Adrenal gland (tissue), 19 donors: ENCODE results near the gene SSH2. TPM values are rescaled to one million over a fixed set of nuclear protein-coding genes. Genes with fewer than 3 reads are reported as not detected.

ENCODE experiments used
- DNase-seq, 7 donors: peaks; one replicate each; pipeline ENCODE4 v3.0.0-alpha.2; 2019 to 2020
- H3K27ac ChIP-seq, 5 donors: fragments of 200-600 bp; sonication (generic) in 4 of 5; 1 replicate in 3 of 5; 2 replicates in 2 of 5; pipeline versions ENCODE4 v1.5.1 to v1.8.0; 2016 to 2020; ENCODE audit warnings: mild to moderate bottlenecking in 1 of 5
- H3K27me3 ChIP-seq: fragments of 200-600 bp; 2 replicates; pipeline ENCODE4 v1.8.0; 2021
- H3K36me3 ChIP-seq, 2 donors: fragments of 200-600 bp; replicated peaks in 1 of 2; 1 replicate in 1 of 2; 2 replicates in 1 of 2; pipeline versions ENCODE4 v1.5.1 to v1.8.0; 2018 to 2022
- H3K4me1 ChIP-seq, 2 donors: fragments of 200-600 bp; replicated peaks in 1 of 2; 1 replicate in 1 of 2; 2 replicates in 1 of 2; pipeline versions ENCODE4 v1.5.1 to v1.8.0; 2018 to 2021
- H3K4me3 ChIP-seq, 4 donors: fragments of 200-600 bp; sonication (generic) in 3 of 4; one replicate each; pipeline ENCODE4 v1.5.1; 2016 to 2018
- H3K9me3 ChIP-seq, 3 donors: fragments of 200-600 bp; sonication (generic) in 1 of 3; replicated peaks in 1 of 3; 1 replicate in 2 of 3; 2 replicates in 1 of 3; pipeline versions ENCODE4 v1.5.1 to v1.8.0; 2016 to 2021
- POLR2A ChIP-seq, 2 donors: fragments of 450-650 bp; IDR thresholded peaks; one replicate each; pipeline ENCODE4 v1.6.1; 2017; ENCODE audit warnings: antibody characterized with exemption in 2 of 2, mild to moderate bottlenecking in 2 of 2, moderate library complexity in 1 of 2
- WGBS, 4 donors: extraction: QIAGEN DNeasy Blood & Tissue Kit in 2 of 4; methylation state at CpG; one replicate each; pipeline versions ENCODE4 v1.1.5 to v1.1.7; 2013 to 2017; 5-methylcytosine and 5-hydroxymethylcytosine counted together
- intact Hi-C, 2 donors: fragments of 100-400 bp; cut with DNase I; formaldehyde crosslinking; loops; one replicate each; pipeline versions ENCODE4 v1.14.1 to v1.15.0; 2022 to 2023
- long read RNA-seq, 10 donors: library from polyadenylated mRNA in 3 of 10; unstranded in 2 of 10; stranded (forward) in 1 of 10; transcript quantifications; one replicate each; pipeline ENCODE4 v2.0.0 and lab custom pipeline, GENCODE V29; 2021 to 2026
- polyA plus RNA-seq, 3 donors: library from polyadenylated mRNA; stranded (reverse); fragments of 200-250 nt in 2 of 3; fragments of 350-450 nt in 1 of 3; fragmentation: Illumina TruSeq in 1 of 3; extraction: RNeasy Lipid Tissue Mini Kit (QIAGEN cat#74804) in 1 of 3; gene quantifications; one replicate each; pipeline ENCODE4 v1.2.3, GENCODE V29; 2013 to 2014
- total RNA-seq, 9 donors: library from RNA; depleted of rRNA in 4 of 9; stranded (reverse); fragments of >200 nt in 4 of 9; fragments of 120-200 nt in 1 of 9; fragmentation: NEBNext Ultra II Directional in 1 of 9; extraction: Animal tissue kit (Norgen Biotek cat#: 25700) in 1 of 9; gene quantifications; one replicate each; pipeline versions ENCODE4 v1.1.0 to v1.2.4, GENCODE V29; 2013 to 2023
- TF ChIP-seq, protein P1 (sequence below), 6 experiments: fragments of 450-650 bp in 4 of 6; fragments of 200-600 bp in 2 of 6; sonication (generic) in 1 of 6; IDR thresholded peaks; 1 replicate in 5 of 6; 2 replicates in 1 of 6; pipeline versions ENCODE4 v1.5.1 to v1.8.0; 2016 to 2021; ENCODE audit warnings: antibody characterized with exemption in 6 of 6, mild to moderate bottlenecking in 2 of 6, moderate library complexity in 1 of 6
- donor health status: healthy with polysubstance abuse.
- donor health status: Bipolar disorder and iron deficiency.
- donor health status: DM: yes; HTN: yes; CAD: no.
- donor health status: DM: no; HTN: no; CAD: no.
- donor health status: DM: no; HTN: no; CAD: no.
- donor health status: DM: yes; HTN: yes; CAD: no.

The SSH2 gene
- total RNA-seq, result 10 to 100 TPM in 8 of 9 donors, 1 to 10 TPM in 1; 7.6 to 35.8 (median 21.9) TPM
- 10 to 100 TPM in 2 of 3 donors, 1 to 10 TPM in 1; 8.1 to 13.1 (median 12.4) TPM for polyA plus RNA-seq
- long read RNA-seq, donor 1, full-length matches to known transcripts, result 3 of 3 reads
- long read RNA-seq, donor 1, partial matches to known transcripts, result 0 of 3 reads
- long read RNA-seq, donor 1, other reads (novel, unspliced or antisense), result 0 of 3 reads
- long read RNA-seq, donor 2, partial matches to known transcripts, result 0 of 4 reads
- long read RNA-seq, donor 2, other reads (novel, unspliced or antisense), result 0 of 4 reads
- long read RNA-seq, donor 3, full-length matches to known transcripts, result 4 of 4 reads
- long read RNA-seq, donor 3, partial matches to known transcripts, result 0 of 4 reads
- long read RNA-seq, donor 3, other reads (novel, unspliced or antisense), result 0 of 4 reads
- long read RNA-seq, donor 4, partial matches to known transcripts, result 0 of 2 reads
- long read RNA-seq, donor 4, other reads (novel, unspliced or antisense), result 1 of 2 reads
- long read RNA-seq, donor 5, partial matches to known transcripts, result 0 of 3 reads
- long read RNA-seq, donor 5, other reads (novel, unspliced or antisense), result 1 of 3 reads
- long read RNA-seq, donor 6, partial matches to known transcripts, result 0 of 2 reads
- long read RNA-seq, donor 6, other reads (novel, unspliced or antisense), result 1 of 2 reads
- long read RNA-seq, donor 7, partial matches to known transcripts, result 0 of 2 reads
- long read RNA-seq, donor 7, other reads (novel, unspliced or antisense), result 0 of 2 reads
- long read RNA-seq, donor 8, full-length matches to known transcripts, result 6 of 6 reads
- long read RNA-seq, donor 8, partial matches to known transcripts, result 0 of 6 reads
- long read RNA-seq, donor 8, other reads (novel, unspliced or antisense), result 0 of 6 reads
- long read RNA-seq, donor 9, partial matches to known transcripts, result 0 of 3 reads
- long read RNA-seq, donor 9, other reads (novel, unspliced or antisense), result 0 of 3 reads
- long read RNA-seq, donor 10, partial matches to known transcripts, result 0 of 3 reads
- long read RNA-seq, donor 10, other reads (novel, unspliced or antisense), result 0 of 3 reads

- H3K4me3 ChIP-seq, result peak within 1 kb of the TSS; percentile 19 to 93 (median 85)
- peaks cover 20 to 39% of the 10 kb centered on the region in 2 donors for H3K4me1 ChIP-seq
- intact Hi-C loops, result loop anchor here (5.0 to 10.0 kb wide), 3 partner anchors 95 to 122 kb away; no protein-coding TSS in a partner anchor
- DNase-seq, result peak; percentile 85 to 91 (median 86)
- peak within 1 kb of the TSS; percentile 39 to 94 (median 82) for H3K27ac ChIP-seq
- no peaks in the 10 kb centered on the region for H3K9me3 ChIP-seq
- peak; percentile 26 to 55 for TF ChIP-seq POLR2A (IDR thresholded peaks at IDR 0.05)
- TF ChIP-seq, protein P1, sequence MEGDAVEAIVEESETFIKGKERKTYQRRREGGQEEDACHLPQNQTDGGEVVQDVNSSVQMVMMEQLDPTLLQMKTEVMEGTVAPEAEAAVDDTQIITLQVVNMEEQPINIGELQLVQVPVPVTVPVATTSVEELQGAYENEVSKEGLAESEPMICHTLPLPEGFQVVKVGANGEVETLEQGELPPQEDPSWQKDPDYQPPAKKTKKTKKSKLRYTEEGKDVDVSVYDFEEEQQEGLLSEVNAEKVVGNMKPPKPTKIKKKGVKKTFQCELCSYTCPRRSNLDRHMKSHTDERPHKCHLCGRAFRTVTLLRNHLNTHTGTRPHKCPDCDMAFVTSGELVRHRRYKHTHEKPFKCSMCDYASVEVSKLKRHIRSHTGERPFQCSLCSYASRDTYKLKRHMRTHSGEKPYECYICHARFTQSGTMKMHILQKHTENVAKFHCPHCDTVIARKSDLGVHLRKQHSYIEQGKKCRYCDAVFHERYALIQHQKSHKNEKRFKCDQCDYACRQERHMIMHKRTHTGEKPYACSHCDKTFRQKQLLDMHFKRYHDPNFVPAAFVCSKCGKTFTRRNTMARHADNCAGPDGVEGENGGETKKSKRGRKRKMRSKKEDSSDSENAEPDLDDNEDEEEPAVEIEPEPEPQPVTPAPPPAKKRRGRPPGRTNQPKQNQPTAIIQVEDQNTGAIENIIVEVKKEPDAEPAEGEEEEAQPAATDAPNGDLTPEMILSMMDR (IDR thresholded peaks at IDR 0.05), result peak in 2 of 6 experiments; percentile 8 to 15
- 0 to 2% (median 0%) methylated on average over 4 to 70 of the region's 71 CpGs for WGBS, 4 donors
- no peaks in the 10 kb centered on the region for H3K36me3 ChIP-seq
- no peaks in the 10 kb centered on the region for H3K27me3 ChIP-seq
Measured at GRCh38 chr17:29929533-29930408, at the start of gene SSH2. Gene SSH2, minus strand, starts transcription at chr17:29930228. Its CDS starts 228 bp downstream, at chr17:29930000.

DNA sequence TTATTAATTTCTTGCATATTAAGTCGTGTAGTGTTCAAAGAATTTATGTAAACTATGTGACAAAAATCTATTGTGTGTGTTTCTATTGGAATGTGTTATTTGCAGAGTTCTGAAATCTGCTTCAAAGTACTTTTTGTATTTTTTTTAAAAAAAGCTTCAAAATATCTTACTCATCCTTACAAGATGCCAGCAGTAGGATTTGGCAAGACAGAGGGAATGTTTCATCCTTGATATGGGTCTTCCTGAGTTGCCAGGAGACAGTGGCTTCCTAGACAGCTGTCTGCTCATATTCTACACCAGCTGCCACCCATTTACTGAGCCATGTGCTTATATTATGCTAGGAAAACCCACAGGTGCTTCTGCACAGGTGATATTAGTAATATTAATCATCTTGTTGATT, 47.8 kb upstream of the SSH2 start:
- Histone ChIP-seq H3K4me1 (no peaks in the 10 kb centered on the region), H3K27me3 (no peaks in the 10 kb centered on the region), H3K36me3 (no peaks in the 10 kb centered on the region), H3K9me3 (no peaks in the 10 kb centered on the region), H3K27ac (no peak overlapping the region), H3K4me3 (no peak overlapping the region)
- intact Hi-C loops, result no loop called here
- WGBS, 4 donors, result 51 to 68% (median 63%) methylated on average over 1 of the region's 1 CpG
- no peak for DNase-seq
- TF ChIP-seq POLR2A (IDR thresholded peaks at IDR 0.05), result no peak
- TF ChIP-seq, protein P1 (IDR thresholded peaks at IDR 0.05), result no peak

GRCh38 chr17:29973005-29973404, 43.0 kb upstream of the SSH2 start:
- intact Hi-C loops, result no loop called here
- TF ChIP-seq, protein P1 (IDR thresholded peaks at IDR 0.05), result no peak
- TF ChIP-seq POLR2A (IDR thresholded peaks at IDR 0.05), result no peak
- 93 to 97% (median 94%) methylated on average over 3 of the region's 3 CpGs for WGBS, 4 donors

More at GRCh38 chr17:29973005-29973404, 43.0 kb upstream of the SSH2 start:
- Histone ChIP-seq H3K27ac (no peak overlapping the region), H3K9me3 (no peaks in the 10 kb centered on the region), H3K36me3 (no peaks in the 10 kb centered on the region), H3K27me3 (no peaks in the 10 kb centered on the region), H3K4me1 (no peaks in the 10 kb centered on the region), H3K4me3 (no peak overlapping the region)
- DNase-seq, result no peak
